ENCODE measurements around the gene TCTN1. TPM values are rescaled to one million over a fixed set of nuclear protein-coding genes. Genes with fewer than 3 reads are reported as not detected.
A peak's percentile ranks its signal among the peaks of the same experiment; 100 is the strongest.
"Not testable (repeated sequence)": the region's sequence is repeated elsewhere in the genome, so short reads cannot be mapped to it uniquely, and the experiment has no call there.

Gene TCTN1
- polyA plus RNA-seq, 1 donor from 2014 or later = 24.2 TPM

DNA sequence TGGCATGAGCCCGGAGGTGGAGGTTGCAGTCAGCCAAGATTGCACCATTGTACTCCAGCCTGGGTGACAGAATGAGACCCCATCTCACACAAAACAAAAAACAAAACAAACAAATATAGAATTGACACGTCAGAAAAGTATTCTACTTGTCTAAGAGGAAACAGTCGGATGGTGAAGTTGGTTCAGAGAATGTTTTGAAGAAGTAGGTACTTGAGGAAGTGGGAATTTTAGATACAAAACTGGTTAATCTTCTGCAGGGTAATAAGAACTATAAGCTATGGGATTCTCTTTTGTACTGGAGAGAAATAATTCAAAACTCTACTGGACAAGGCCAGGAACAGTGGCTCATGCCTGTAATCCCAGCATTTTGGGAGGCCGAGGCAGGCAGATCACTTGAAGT lies 14.6 kb upstream of the TCTN1 start:
- peak overlapping the region in 2 of 3 donors; percentile 25 to 33 for H3K27ac Mint-ChIP-seq
- peak overlapping the region in 1 of 4 donors; percentile 41 for H3K4me3 Mint-ChIP-seq
- no peaks in the 10 kb centered on the region for H3K9me3 Mint-ChIP-seq
- no peaks in the 10 kb centered on the region for H3K36me3 Mint-ChIP-seq
- H3K27me3 Mint-ChIP-seq = no peaks in the 10 kb centered on the region
- peaks cover 20 to 27% (median 24%) of the 10 kb centered on the region in 3 donors for H3K4me1 Mint-ChIP-seq

DNA sequence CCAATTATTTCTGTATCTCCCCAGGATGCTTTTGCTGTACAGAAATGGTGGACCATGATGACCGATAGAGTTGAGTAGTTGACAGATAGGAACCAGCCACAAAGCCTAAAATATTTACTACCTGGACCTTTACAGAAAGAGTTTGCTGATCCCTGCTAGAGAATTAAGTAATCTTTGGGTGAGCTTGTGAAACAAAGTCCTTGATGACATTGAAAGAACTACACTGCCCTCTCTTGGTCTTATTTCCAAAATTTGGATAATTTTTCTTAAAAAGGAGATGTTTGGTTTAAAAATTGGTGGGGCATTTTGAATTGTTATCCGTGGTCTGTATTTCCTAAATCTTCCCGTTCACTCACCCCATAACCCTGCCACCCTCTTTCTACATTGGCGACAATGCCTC lies 13.7 kb upstream of the TCTN1 start:
- Mint-ChIP-seq H3K4me3 (peak overlapping the region in 1 of 4 donors; percentile 19), H3K4me1 (peaks cover 25 to 28% (median 28%) of the 10 kb centered on the region in 3 donors), H3K27ac (peak overlapping the region in 2 of 3 donors; percentile 64 to 65), H3K27me3 (peaks cover 1% of the 10 kb centered on the region), H3K9me3 (no peaks in the 10 kb centered on the region), H3K36me3 (no peaks in the 10 kb centered on the region)

GRCh38 chr12:110602085-110602814 lies 11.7 kb upstream of the TCTN1 start:
- H3K4me1 Mint-ChIP-seq = peaks cover 34 to 39% (median 36%) of the 10 kb centered on the region in 3 donors
- H3K27me3 Mint-ChIP-seq, H3K36me3 Mint-ChIP-seq, H3K9me3 Mint-ChIP-seq: not testable (repeated sequence)
- H3K4me3 Mint-ChIP-seq = peak overlapping the region in 2 of 4 donors; percentile 12 to 74
- H3K27ac Mint-ChIP-seq = peak overlapping the region in 2 of 3 donors; percentile 76 to 91

DNA sequence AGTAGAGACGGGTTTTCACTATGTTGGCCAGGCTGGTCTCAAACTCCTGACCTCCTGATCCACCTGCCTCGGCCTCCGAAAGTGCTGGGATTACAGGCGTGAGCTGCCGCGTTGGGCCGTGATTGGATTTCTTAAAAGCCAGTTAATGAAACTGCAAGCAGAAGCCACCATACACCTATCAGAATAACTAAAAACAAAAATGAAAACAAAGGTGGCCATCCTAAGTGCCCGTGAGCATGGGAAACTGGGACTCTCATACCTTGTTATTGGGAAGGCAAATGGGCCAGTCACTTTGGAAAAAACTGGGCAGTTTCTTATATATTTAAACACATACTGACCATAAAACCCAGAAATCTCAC lies 7.7 kb upstream of the TCTN1 start:
- H3K4me3 Mint-ChIP-seq = peak overlapping the region; percentile 80 to 96 (median 86)
- peaks cover 0 to 2% (median 0%) of the 10 kb centered on the region in 3 donors for H3K9me3 Mint-ChIP-seq
- peaks cover 30 to 43% (median 37%) of the 10 kb centered on the region in 3 donors for H3K4me1 Mint-ChIP-seq
- H3K36me3 Mint-ChIP-seq = peaks cover 2% of the 10 kb centered on the region
- H3K27ac Mint-ChIP-seq = peak overlapping the region; percentile 88 to 99 (median 99)
- H3K27me3 Mint-ChIP-seq = peaks cover 1% of the 10 kb centered on the region

GRCh38 chr12:110613071-110613770 lies 708 bp upstream of the TCTN1 start:
- peaks cover 20 to 34% (median 26%) of the 10 kb centered on the region in 3 donors for H3K4me1 Mint-ChIP-seq
- peaks cover 2% of the 10 kb centered on the region for H3K36me3 Mint-ChIP-seq
- H3K4me3 Mint-ChIP-seq = peak overlapping the region; percentile 90 to 96 (median 94)
- H3K27me3 Mint-ChIP-seq = no peaks in the 10 kb centered on the region
- H3K27ac Mint-ChIP-seq = peak overlapping the region; percentile 94 to 97 (median 97)
- no peaks in the 10 kb centered on the region for H3K9me3 Mint-ChIP-seq

- peaks cover 27 to 39% (median 28%) of the 10 kb centered on the region in 3 donors for H3K4me1 Mint-ChIP-seq
- H3K4me3 Mint-ChIP-seq = peak overlapping the region; percentile 41 to 96 (median 78)
- H3K27ac Mint-ChIP-seq = peak overlapping the region; percentile 64 to 97 (median 90)
- H3K9me3 Mint-ChIP-seq = no peaks in the 10 kb centered on the region
- peaks cover 2% of the 10 kb centered on the region for H3K36me3 Mint-ChIP-seq
- no peaks in the 10 kb centered on the region for H3K27me3 Mint-ChIP-seq
These were observed 1.2 kb downstream of the TCTN1 start for GRCh38 chr12:110615171-110615570.

- Mint-ChIP-seq H3K4me3 (peak overlapping the region in 2 of 4 donors; percentile 56 to 66), H3K36me3 (peaks cover 1% of the 10 kb centered on the region), H3K4me1 (peaks cover 29 to 39% (median 37%) of the 10 kb centered on the region in 3 donors), H3K27me3 (no peaks in the 10 kb centered on the region), H3K27ac (peak overlapping the region in 1 of 3 donors; percentile 97), H3K9me3 (no peaks in the 10 kb centered on the region)
These were observed 2.7 kb downstream of the TCTN1 start for GRCh38 chr12:110616471-110617115.

DNA sequence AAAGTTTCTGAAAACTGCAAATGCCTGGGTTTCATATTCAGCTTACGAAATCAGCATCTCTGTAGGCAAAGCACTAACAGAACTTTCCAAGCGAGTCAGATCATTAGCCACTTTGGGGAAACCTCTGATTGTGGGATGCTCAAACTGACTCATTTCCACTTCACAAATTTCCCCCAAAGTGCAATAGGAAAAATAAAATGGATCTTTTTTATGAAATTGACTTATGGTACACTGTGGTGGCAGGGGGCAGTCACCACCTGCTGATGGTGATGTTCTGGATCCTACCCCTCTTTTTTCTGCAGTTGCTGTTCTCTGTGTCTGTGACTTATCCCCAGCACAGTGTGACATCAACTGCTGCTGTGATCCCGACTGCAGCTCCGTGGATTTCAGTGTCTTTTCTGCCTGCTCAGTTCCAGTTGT lies 5.6 kb downstream of the TCTN1 start:
- Mint-ChIP-seq H3K36me3 (peaks cover 1% of the 10 kb centered on the region), H3K9me3 (no peaks in the 10 kb centered on the region), H3K4me3 (peak overlapping the region; percentile 88 to 98 (median 94)), H3K4me1 (peaks cover 38 to 47% (median 46%) of the 10 kb centered on the region in 3 donors), H3K27me3 (no peaks in the 10 kb centered on the region), H3K27ac (peak overlapping the region; percentile 89 to 97 (median 91))

- Mint-ChIP-seq H3K4me1 (peaks cover 44 to 48% (median 44%) of the 10 kb centered on the region in 3 donors), H3K27ac (peak overlapping the region in 2 of 3 donors; percentile 82 to 91), H3K36me3 (peaks cover 3% of the 10 kb centered on the region), H3K27me3 (no peaks in the 10 kb centered on the region), H3K9me3 (no peaks in the 10 kb centered on the region), H3K4me3 (peak overlapping the region in 2 of 4 donors; percentile 63 to 83)
These were observed 8.7 kb downstream of the TCTN1 start for GRCh38 chr12:110622582-110622981.

DNA sequence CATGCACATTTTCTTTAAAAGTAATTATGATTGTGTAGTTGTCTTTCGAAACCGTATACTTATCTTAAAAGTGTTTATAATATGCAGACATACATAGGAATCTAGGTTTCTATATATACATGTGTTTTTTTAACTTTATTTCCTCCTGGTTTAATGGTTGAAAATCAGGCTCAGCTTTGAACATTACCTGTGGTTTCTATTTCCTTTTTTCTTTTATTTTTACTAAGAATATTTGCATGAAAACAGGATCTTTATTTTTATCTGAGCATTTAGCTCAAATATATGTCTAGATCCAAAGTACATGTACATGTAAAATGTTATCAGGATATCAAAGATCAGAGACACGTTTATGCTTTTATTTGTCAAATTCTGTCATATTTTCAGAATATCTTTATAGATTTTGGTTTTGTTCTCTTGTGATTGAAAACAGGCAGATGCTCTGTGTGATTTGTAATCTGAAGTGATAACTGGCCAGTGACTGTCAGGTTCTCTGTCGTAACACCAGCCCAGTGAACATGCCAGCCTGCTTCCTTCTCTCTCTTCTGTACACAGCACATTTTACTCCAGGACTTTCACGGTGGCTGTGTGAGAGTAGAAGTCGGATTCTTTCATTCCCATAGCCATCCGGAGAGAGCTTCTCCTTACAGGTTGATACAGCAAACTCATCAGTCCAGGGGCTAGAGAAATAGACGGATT lies 13.7 kb downstream of the TCTN1 start:
- Mint-ChIP-seq H3K27ac (peak overlapping the region; percentile 95 to 97 (median 97)), H3K4me3 (peak overlapping the region; percentile 78 to 94 (median 89)), H3K9me3 (no peaks in the 10 kb centered on the region), H3K4me1 (peaks cover 46 to 53% (median 48%) of the 10 kb centered on the region in 3 donors), H3K36me3 (peaks cover 2% of the 10 kb centered on the region), H3K27me3 (no peaks in the 10 kb centered on the region)

DNA sequence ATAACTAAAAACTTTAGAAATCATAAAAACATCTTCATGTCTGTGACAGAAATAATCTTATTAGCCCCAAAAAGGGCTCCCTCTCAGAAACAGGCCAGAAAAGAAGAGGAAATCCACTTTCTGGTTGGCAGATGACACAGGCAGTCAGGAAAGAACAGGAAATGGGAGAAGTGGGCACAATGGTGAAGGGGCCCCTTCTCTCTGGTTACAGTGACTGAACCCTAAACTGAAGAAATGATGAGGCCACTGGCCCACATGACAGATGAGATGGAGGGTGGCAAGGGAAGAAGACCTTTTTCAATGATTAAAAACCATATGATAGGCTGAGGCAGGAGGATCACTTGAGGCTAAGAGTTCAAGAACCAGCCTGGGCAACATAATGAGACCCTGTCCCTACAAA lies 21.1 kb downstream of the TCTN1 start:
- Mint-ChIP-seq H3K27ac (peak overlapping the region in 1 of 3 donors; percentile 35), H3K27me3 (no peaks in the 10 kb centered on the region), H3K4me3 (no peak overlapping the region), H3K36me3 (peaks cover 2% of the 10 kb centered on the region), H3K9me3 (no peaks in the 10 kb centered on the region), H3K4me1 (peaks cover 50 to 70% (median 64%) of the 10 kb centered on the region in 3 donors)

- H3K27ac Mint-ChIP-seq = peak overlapping the region in 1 of 3 donors; percentile 22
- peaks cover 56 to 70% (median 64%) of the 10 kb centered on the region in 3 donors for H3K4me1 Mint-ChIP-seq
- no peaks in the 10 kb centered on the region for H3K9me3 Mint-ChIP-seq
- H3K4me3 Mint-ChIP-seq = peak overlapping the region in 1 of 4 donors; percentile 86
- H3K36me3 Mint-ChIP-seq = peaks cover 5% of the 10 kb centered on the region
- H3K27me3 Mint-ChIP-seq = no peaks in the 10 kb centered on the region
These were observed 22.6 kb downstream of the TCTN1 start for GRCh38 chr12:110636516-110636915.

- H3K9me3 Mint-ChIP-seq = no peaks in the 10 kb centered on the region
- H3K36me3 Mint-ChIP-seq = peaks cover 5% of the 10 kb centered on the region
- H3K27ac Mint-ChIP-seq = peak overlapping the region in 2 of 3 donors; percentile 8 to 25
- H3K4me1 Mint-ChIP-seq = peaks cover 58 to 67% (median 65%) of the 10 kb centered on the region in 3 donors
- H3K27me3 Mint-ChIP-seq = no peaks in the 10 kb centered on the region
- peak overlapping the region in 2 of 4 donors; percentile 24 to 74 for H3K4me3 Mint-ChIP-seq
These were observed 24.0 kb downstream of the TCTN1 start for GRCh38 chr12:110637869-110638441.

DNA sequence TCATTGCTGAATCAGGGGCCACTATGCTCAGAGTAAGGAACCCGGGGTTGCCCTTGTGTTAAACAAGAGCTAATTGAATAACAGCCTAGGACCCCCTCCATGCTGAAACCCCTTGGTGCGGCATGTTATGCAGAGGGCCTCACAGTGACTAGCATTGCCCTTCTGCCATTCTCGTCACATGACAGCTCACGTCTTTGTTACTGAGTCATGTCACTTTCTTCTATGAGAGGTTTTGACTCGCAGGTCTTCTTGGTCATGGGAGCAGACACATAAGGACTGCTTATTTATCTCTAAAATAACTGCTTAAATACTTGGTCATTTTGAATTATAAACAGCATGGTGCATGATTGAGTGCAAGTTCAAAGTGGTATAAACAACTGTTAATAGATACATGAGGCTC lies 24.9 kb downstream of the TCTN1 start:
- H3K4me1 Mint-ChIP-seq = peaks cover 56 to 66% (median 64%) of the 10 kb centered on the region in 3 donors
- peak overlapping the region in 1 of 4 donors; percentile 37 for H3K4me3 Mint-ChIP-seq
- peak overlapping the region in 1 of 3 donors; percentile 14 for H3K27ac Mint-ChIP-seq
- no peaks in the 10 kb centered on the region for H3K27me3 Mint-ChIP-seq
- no peaks in the 10 kb centered on the region for H3K9me3 Mint-ChIP-seq
- H3K36me3 Mint-ChIP-seq = peaks cover 5% of the 10 kb centered on the region

Measured in IgD-negative memory B cell (primary cell).